Lower leg skin (tissue), 4 donors: ENCODE results near the gene ZIC1. TPM values are rescaled to one million over a fixed set of nuclear protein-coding genes. Genes with fewer than 3 reads are reported as not detected.

Experiments used
- DNase-seq, 2 donors: peaks; one replicate each; pipeline ENCODE4 v3.0.0-alpha.2; 2019; ENCODE audit warnings: low spot score in 2 of 2
- H3K4me3 ChIP-seq: fragments of 200-600 bp; sonication (generic); 2 replicates; pipeline ENCODE4 v1.5.1; 2017; ENCODE audit warnings: mild to moderate bottlenecking, low read depth; ENCODE audit not compliant: poor library complexity, severe bottlenecking
- CTCF ChIP-seq, 3 donors: fragments of 450-650 bp; IDR thresholded peaks; one replicate each; pipeline ENCODE4 v1.5.1; 2016; ENCODE audit warnings: antibody characterized with exemption in 3 of 3, mild to moderate bottlenecking in 3 of 3, moderate library complexity in 2 of 3
- POLR2A ChIP-seq, 2 donors: fragments of 450-650 bp; IDR thresholded peaks; one replicate each; pipeline ENCODE4 v1.6.1; 2016 to 2017; ENCODE audit warnings: antibody characterized with exemption in 2 of 2, mild to moderate bottlenecking in 1 of 2, moderate library complexity in 1 of 2
- WGBS, 2 donors: methylation state at CpG; one replicate each; pipeline ENCODE4 v1.1.5; 2018; 5-methylcytosine and 5-hydroxymethylcytosine counted together
- intact Hi-C: fragments of 100-400 bp; cut with DNase I; formaldehyde crosslinking; loops from one replicate; pipeline ENCODE4 v1.15.0; 2023; ENCODE audit warnings: low total_unique reads
- total RNA-seq, 4 donors: library from RNA; depleted of rRNA; stranded (reverse); fragments of >200 nt; gene quantifications; one replicate each; pipeline ENCODE4 v1.1.0, GENCODE V29; 2016

Gene ZIC1
- total RNA-seq, 4 donors from 2014 or later = 0.30 to 2.9 (median 1.1) TPM

GRCh38 chr3:147369661-147370123, 39.5 kb upstream of the ZIC1 start:
- DNase-seq = no peak
- TF ChIP-seq CTCF (IDR thresholded peaks at IDR 0.05) = no peak
- no peak for TF ChIP-seq POLR2A (IDR thresholded peaks at IDR 0.05)
- H3K4me3 ChIP-seq = no peak overlapping the region
- intact Hi-C loops = no loop called here
- 10 to 12% methylated on average over 10 to 18 of the region's 18 CpGs for WGBS, 2 donors

GRCh38 chr3:147370349-147370748, 38.8 kb upstream of the ZIC1 start:
- TF ChIP-seq CTCF (IDR thresholded peaks at IDR 0.05) (no peak), POLR2A (IDR thresholded peaks at IDR 0.05) (no peak)
- DNase-seq = no peak
- WGBS, 2 donors = 18 to 22% methylated on average over 19 of the region's 19 CpGs
- intact Hi-C loops = no loop called here
- no peak overlapping the region for H3K4me3 ChIP-seq

- WGBS, 2 donors = 10 to 11% methylated on average over 12 of the region's 12 CpGs
- no peak overlapping the region for H3K4me3 ChIP-seq
- TF ChIP-seq POLR2A (IDR thresholded peaks at IDR 0.05) = no peak
- TF ChIP-seq CTCF (IDR thresholded peaks at IDR 0.05) = no peak
- no peak for DNase-seq
- intact Hi-C loops = no loop called here
Measured at GRCh38 chr3:147371140-147371539, 38.0 kb upstream of the ZIC1 start.

- WGBS, 2 donors = 16% methylated on average over 7 of the region's 7 CpGs
- TF ChIP-seq CTCF (IDR thresholded peaks at IDR 0.05) (no peak), POLR2A (IDR thresholded peaks at IDR 0.05) (no peak)
- intact Hi-C loops = no loop called here
- no peak overlapping the region for H3K4me3 ChIP-seq
- DNase-seq = no peak
Measured at GRCh38 chr3:147371771-147372340, 37.3 kb upstream of the ZIC1 start.

GRCh38 chr3:147372525-147373027, 36.6 kb upstream of the ZIC1 start:
- no peak overlapping the region for H3K4me3 ChIP-seq
- intact Hi-C loops = no loop called here
- WGBS, 2 donors = 9 to 12% methylated on average over 17 of the region's 17 CpGs
- no peak for DNase-seq
- TF ChIP-seq POLR2A (IDR thresholded peaks at IDR 0.05) = no peak

GRCh38 chr3:147373301-147373700, 35.9 kb upstream of the ZIC1 start:
- WGBS, 2 donors = 5 to 20% methylated on average over 6 of the region's 6 CpGs
- no peak overlapping the region for H3K4me3 ChIP-seq
- TF ChIP-seq CTCF (IDR thresholded peaks at IDR 0.05) (no peak), POLR2A (IDR thresholded peaks at IDR 0.05) (no peak)
- intact Hi-C loops = no loop called here
- DNase-seq = no peak
